B cell (primary cell): ENCODE results near the gene KLHDC8B.

Source experiments
- EZH2 ChIP-seq: IDR thresholded peaks from 2 replicates; pipeline ENCODE4 v1.6.1; 2012; ENCODE audit warnings: borderline replicate concordance, low read depth, mild to moderate bottlenecking, moderate library complexity, low read length; ENCODE audit not compliant: insufficient read depth, poor library complexity, severe bottlenecking
- TF ChIP-seq, protein P1 (sequence below): fragments of 200-600 bp; IDR thresholded peaks from one replicate; pipeline ENCODE4 v1.8.0; 2022; ENCODE audit warnings: antibody characterized with exemption, mild to moderate bottlenecking

DNA sequence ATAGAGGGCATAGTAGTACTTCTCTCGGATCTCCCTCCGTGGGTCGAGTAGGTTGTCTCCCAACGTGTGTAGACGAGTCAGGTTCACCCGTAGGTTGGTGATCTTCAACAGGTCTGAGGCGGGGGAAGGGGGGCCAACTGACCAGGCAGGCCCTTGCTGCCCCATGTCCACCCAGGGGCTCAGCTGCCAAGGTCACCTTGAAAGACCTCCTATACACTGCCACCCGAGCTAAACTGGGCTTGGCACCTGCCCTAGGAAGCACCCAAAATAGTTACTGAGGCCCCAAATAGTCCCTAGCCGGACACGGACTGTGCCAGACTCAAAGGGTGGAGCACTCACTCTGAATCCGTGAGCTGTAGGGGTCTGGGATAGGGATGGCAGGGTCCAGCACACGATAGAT lies 40.4 kb upstream of the KLHDC8B start:
- TF ChIP-seq, protein P1, sequence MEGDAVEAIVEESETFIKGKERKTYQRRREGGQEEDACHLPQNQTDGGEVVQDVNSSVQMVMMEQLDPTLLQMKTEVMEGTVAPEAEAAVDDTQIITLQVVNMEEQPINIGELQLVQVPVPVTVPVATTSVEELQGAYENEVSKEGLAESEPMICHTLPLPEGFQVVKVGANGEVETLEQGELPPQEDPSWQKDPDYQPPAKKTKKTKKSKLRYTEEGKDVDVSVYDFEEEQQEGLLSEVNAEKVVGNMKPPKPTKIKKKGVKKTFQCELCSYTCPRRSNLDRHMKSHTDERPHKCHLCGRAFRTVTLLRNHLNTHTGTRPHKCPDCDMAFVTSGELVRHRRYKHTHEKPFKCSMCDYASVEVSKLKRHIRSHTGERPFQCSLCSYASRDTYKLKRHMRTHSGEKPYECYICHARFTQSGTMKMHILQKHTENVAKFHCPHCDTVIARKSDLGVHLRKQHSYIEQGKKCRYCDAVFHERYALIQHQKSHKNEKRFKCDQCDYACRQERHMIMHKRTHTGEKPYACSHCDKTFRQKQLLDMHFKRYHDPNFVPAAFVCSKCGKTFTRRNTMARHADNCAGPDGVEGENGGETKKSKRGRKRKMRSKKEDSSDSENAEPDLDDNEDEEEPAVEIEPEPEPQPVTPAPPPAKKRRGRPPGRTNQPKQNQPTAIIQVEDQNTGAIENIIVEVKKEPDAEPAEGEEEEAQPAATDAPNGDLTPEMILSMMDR, result no peak
- TF ChIP-seq EZH2, result no peak
